ENCODE results near the gene WAPL. TPM values are rescaled to one million over a fixed set of nuclear protein-coding genes. Genes with fewer than 3 reads are reported as not detected.

WAPL gene
- polyA plus RNA-seq, 1 donor (not counting 4 experiments of a cell fraction or from before 2014, with no cell fraction given): 26.2 TPM

- H3K4me3 ChIP-seq (ENCODE audit: control insufficient read depth in 2 of 3, extremely low read depth in 1 of 3, insufficient read depth in 2 of 3, low read depth in 1 of 3, low read length in 3 of 3): no peak overlapping the region
- no peaks in the 10 kb centered on the region for H3K9me3 ChIP-seq (ENCODE audit: control insufficient read depth, low read depth, low read length)
- H3K4me1 ChIP-seq (ENCODE audit: control insufficient read depth, extremely low read depth, insufficient read depth, low read length): peaks cover 16% of the 10 kb centered on the region
- DNase-seq (ENCODE audit: low read depth, low spot score): no peak
- H3K9me1 ChIP-seq (ENCODE audit: control insufficient read depth, extremely low read depth, insufficient read depth, low read length): no peaks in the 10 kb centered on the region
- dilution Hi-C loops (cut with MboI; ENCODE audit: extremely low pct_ligation_motif_present, low sequenced_read_pairs): no loop called here
- H3K27me3 ChIP-seq (ENCODE audit: control insufficient read depth, extremely low read depth, insufficient read depth, low read length): no peaks in the 10 kb centered on the region
- H3K4me2 ChIP-seq (ENCODE audit: control insufficient read depth, extremely low read depth, insufficient read depth, low read depth, low read length): no peak overlapping the region
- H2AFZ ChIP-seq (ENCODE audit: control insufficient read depth, low read length): no peak overlapping the region
- H4K20me1 ChIP-seq (ENCODE audit: control insufficient read depth, extremely low read depth, insufficient read depth, low read length): peaks cover 6% of the 10 kb centered on the region
- peaks cover 0 to 5% of the 10 kb centered on the region in 2 experiments for H3K36me3 ChIP-seq (ENCODE audit: control insufficient read depth in 2 of 2, extremely low read depth in 1 of 2, insufficient read depth in 2 of 2, low read length in 2 of 2)
- H3K27ac ChIP-seq (ENCODE audit: control insufficient read depth, insufficient read depth, low read length): no peak overlapping the region
- FAIRE-seq: no peak
- TF ChIP-seq, protein P1, sequence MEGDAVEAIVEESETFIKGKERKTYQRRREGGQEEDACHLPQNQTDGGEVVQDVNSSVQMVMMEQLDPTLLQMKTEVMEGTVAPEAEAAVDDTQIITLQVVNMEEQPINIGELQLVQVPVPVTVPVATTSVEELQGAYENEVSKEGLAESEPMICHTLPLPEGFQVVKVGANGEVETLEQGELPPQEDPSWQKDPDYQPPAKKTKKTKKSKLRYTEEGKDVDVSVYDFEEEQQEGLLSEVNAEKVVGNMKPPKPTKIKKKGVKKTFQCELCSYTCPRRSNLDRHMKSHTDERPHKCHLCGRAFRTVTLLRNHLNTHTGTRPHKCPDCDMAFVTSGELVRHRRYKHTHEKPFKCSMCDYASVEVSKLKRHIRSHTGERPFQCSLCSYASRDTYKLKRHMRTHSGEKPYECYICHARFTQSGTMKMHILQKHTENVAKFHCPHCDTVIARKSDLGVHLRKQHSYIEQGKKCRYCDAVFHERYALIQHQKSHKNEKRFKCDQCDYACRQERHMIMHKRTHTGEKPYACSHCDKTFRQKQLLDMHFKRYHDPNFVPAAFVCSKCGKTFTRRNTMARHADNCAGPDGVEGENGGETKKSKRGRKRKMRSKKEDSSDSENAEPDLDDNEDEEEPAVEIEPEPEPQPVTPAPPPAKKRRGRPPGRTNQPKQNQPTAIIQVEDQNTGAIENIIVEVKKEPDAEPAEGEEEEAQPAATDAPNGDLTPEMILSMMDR (optimal IDR thresholded peaks at IDR 0.05 in 1 of 3, IDR thresholded peaks at IDR 0.05 in 1 of 3, conservative IDR thresholded peaks at IDR 0.05 in 1 of 3; ENCODE audit: extremely low read depth in 1 of 3, insufficient read depth in 2 of 3, low read length in 3 of 3): no peak
- no peak for TF ChIP-seq EZH2 (IDR thresholded peaks at IDR 0.05; ENCODE audit: low read length)
- H3K79me2 ChIP-seq (ENCODE audit: control insufficient read depth, insufficient read depth, low read length): peaks cover 49% of the 10 kb centered on the region
- H3K9ac ChIP-seq (ENCODE audit: control insufficient read depth, extremely low read depth, insufficient read depth, low read length): no peak overlapping the region
These were observed 2.8 kb upstream of the WAPL start for GRCh38 chr10:86524225-86524962.

GRCh38 chr10:86523348-86523747 lies 1.8 kb upstream of the WAPL start:
- peak overlapping the region; percentile 99 for H3K4me2 ChIP-seq (ENCODE audit: control insufficient read depth, extremely low read depth, insufficient read depth, low read depth, low read length)
- TF ChIP-seq EZH2 (IDR thresholded peaks at IDR 0.05; ENCODE audit: low read length): no peak
- TF ChIP-seq, protein P1 (optimal IDR thresholded peaks at IDR 0.05 in 1 of 3, IDR thresholded peaks at IDR 0.05 in 1 of 3, conservative IDR thresholded peaks at IDR 0.05 in 1 of 3; ENCODE audit: extremely low read depth in 1 of 3, insufficient read depth in 2 of 3, low read length in 3 of 3): peak; percentile 43 to 61 (median 54)
- FAIRE-seq: no peak
- H3K79me2 ChIP-seq (ENCODE audit: control insufficient read depth, insufficient read depth, low read length): peaks cover 59% of the 10 kb centered on the region
- H3K36me3 ChIP-seq (ENCODE audit: control insufficient read depth in 2 of 2, extremely low read depth in 1 of 2, insufficient read depth in 2 of 2, low read length in 2 of 2): peaks cover 0 to 5% of the 10 kb centered on the region in 2 experiments
- DNase-seq (ENCODE audit: low read depth, low spot score): no peak
- dilution Hi-C loops (cut with MboI; ENCODE audit: extremely low pct_ligation_motif_present, low sequenced_read_pairs): no loop called here
- no peaks in the 10 kb centered on the region for H3K9me1 ChIP-seq (ENCODE audit: control insufficient read depth, extremely low read depth, insufficient read depth, low read length)
- H3K27me3 ChIP-seq (ENCODE audit: control insufficient read depth, extremely low read depth, insufficient read depth, low read length): no peaks in the 10 kb centered on the region
- no peak overlapping the region for H3K27ac ChIP-seq (ENCODE audit: control insufficient read depth, insufficient read depth, low read length)
- peak overlapping the region in 1 of 3 experiments; percentile 92 for H3K4me3 ChIP-seq (ENCODE audit: control insufficient read depth in 2 of 3, extremely low read depth in 1 of 3, insufficient read depth in 2 of 3, low read depth in 1 of 3, low read length in 3 of 3)
- no peak overlapping the region for H2AFZ ChIP-seq (ENCODE audit: control insufficient read depth, low read length)
- H3K9me3 ChIP-seq (ENCODE audit: control insufficient read depth, low read depth, low read length): no peaks in the 10 kb centered on the region
- no peak overlapping the region for H3K9ac ChIP-seq (ENCODE audit: control insufficient read depth, extremely low read depth, insufficient read depth, low read length)
- peaks cover 20% of the 10 kb centered on the region for H3K4me1 ChIP-seq (ENCODE audit: control insufficient read depth, extremely low read depth, insufficient read depth, low read length)
- H4K20me1 ChIP-seq (ENCODE audit: control insufficient read depth, extremely low read depth, insufficient read depth, low read length): peaks cover 6% of the 10 kb centered on the region

All from keratinocyte (primary cell).